Raji (cell line): ENCODE data around the gene FNDC4.

Source experiments
- POLR2A ChIP-seq: IDR thresholded peaks from 2 replicates; pipeline ENCODE4 v1.6.1; 2011; ENCODE audit warnings: low read depth, low read length, control low read depth; ENCODE audit not compliant: insufficient read depth

Gene FNDC4

DNA sequence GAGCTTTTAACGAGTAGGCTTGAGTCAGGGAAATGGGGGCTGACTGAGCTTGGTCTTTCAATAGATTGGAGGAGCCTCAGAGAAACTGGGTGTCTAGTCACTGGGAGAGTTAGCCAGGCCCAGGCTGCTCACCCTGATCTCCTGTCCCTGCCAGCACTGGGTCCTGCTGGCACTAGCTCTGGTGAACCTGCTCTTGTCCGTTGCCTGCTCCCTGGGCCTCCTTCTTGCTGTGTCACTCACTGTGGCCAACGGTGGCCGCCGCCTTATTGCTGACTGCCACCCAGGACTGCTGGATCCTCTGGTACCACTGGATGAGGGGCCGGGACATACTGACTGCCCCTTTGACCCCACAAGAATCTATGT, 52.1 kb downstream of the FNDC4 start:
- TF ChIP-seq POLR2A: no peak

DNA sequence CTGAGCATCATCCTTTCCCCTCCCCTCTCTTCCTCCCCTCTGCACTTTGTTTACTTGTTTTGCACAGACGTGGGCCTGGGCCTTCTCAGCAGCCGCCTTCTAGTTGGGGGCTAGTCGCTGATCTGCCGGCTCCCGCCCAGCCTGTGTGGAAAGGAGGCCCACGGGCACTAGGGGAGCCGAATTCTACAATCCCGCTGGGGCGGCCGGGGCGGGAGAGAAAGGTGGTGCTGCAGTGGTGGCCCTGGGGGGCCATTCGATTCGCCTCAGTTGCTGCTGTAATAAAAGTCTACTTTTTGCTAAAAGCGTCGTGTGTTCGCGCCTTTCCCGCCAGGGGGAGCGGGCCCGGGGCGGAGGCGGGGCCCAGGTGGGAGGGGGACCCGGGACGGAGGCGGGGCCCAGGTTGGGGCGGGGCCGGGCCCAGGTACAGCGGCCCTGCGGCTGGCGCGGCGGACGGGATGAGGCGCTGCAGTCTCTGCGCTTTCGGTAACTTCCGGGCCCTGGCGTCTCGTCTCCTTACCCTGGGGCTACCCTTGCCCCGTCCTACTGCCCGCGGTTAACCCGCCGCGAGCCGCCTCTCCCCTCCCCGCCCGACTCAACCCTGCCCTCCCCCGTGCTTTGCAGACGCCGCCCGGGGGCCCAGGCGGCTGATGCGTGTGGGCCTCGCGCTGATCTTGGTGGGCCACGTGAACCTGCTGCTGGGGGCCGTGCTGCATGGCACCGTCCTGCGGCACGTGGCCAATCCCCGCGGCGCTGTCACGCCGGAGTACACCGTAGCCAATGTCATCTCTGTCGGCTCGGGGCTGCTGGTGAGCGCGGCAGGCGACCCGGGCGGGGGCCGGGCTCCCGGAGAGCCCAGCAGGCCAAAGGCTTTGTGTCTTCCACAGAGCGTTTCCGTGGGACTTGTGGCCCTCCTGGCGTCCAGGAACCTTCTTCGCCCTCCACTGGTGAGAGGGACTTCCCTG, 52.8 kb downstream of the FNDC4 start, which contains the start of gene KRTCAP3:
KRTCAP3 (plus strand) TSS at position 424 of the 962 bp plus-strand sequence; CDS start at position 456, 32 bp downstream.
- no peak for TF ChIP-seq POLR2A
